ENCODE measurements around the gene ATP10A.

ATP10A gene

DNA sequence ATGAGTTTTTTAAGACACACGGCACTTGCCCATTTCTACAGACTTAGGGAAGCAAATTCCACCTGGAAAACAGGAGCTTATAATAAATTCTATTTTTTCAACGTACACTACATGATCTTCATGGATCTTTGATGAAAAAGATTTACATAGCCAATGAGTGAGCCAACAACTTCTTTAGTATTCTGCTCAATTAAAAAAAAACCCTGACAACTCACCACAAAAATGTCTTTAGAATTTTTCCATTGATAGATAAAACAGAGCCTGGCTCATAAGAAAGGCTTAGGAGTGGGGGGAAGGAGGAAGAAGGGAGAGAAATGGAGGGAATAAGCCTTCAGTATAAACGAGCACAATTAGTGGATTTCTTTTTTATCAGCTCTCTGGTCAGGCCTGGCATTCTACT lies 126.7 kb downstream of the ATP10A start:
- no peak for DNase-seq

DNA sequence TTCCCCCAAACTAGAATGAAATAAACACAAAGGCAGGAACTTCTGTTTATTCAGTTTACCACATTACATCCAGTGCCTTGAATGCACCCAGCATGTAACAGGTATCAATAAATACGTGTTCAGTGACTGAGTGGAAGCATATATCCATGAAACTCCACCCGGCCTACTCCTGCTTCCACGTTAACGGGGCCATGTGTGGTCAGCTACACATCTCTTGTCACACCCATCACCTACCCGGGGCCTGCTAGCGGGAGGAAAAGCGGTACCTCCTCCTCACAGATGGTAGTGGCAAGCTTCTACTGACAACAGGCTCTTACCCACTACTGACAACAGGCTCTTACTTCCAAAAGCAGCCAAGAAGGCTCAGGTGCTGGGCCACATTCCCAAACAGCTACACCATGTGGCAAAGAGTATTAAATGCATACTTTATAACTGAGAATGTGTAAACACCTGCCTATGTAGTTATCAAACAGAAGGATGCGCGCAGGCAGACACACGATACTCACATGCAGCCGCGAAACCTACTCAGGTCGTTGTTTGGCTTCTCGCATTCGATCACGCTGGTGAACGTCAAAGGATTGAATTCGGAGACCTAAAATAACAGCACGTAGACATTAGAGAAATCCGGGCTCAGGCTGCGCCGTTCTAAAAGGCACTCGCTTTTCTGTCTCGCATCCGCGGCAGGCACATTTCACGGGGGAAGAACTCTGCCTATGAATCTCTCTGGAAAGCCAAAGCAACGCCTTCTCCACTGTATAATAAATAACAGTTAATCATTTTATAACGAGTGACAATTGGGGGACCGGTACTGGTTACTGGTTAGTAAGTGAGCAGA lies 127.4 kb downstream of the ATP10A start:
- DNase-seq, result no peak

DNA sequence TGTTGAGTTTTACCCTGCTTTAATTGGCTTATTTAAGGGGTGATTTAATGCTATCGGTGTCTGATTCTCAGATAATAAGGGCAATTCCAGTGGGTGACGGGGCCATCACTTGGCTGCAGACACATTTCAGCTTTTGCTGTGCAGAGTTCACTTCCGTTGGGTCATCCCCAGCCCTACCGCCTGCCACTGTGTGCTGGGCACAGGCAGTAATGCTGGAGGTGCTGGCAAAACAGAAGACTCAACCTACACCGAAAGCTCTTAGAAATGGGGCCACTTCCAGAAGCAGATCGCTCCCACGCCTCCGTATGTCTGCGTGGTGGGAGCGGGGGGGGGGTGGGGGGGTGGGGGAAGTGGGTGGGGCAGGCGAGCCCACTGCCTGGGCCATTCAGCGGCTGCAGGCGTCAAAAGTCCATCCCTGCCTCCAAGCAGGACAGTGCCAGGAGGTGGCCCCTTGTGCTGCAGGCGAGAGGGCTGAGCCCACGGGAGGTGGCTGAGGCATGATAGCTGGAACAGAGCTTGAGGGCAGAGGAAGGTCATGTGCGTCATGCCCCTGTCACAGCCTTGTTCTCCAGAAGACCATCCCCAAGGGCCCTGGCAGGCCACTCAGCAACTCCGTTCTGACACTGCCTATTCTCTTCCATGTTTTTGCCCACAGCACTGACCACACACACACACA lies 128.3 kb downstream of the ATP10A start:
- DNase-seq, result no peak

DNA sequence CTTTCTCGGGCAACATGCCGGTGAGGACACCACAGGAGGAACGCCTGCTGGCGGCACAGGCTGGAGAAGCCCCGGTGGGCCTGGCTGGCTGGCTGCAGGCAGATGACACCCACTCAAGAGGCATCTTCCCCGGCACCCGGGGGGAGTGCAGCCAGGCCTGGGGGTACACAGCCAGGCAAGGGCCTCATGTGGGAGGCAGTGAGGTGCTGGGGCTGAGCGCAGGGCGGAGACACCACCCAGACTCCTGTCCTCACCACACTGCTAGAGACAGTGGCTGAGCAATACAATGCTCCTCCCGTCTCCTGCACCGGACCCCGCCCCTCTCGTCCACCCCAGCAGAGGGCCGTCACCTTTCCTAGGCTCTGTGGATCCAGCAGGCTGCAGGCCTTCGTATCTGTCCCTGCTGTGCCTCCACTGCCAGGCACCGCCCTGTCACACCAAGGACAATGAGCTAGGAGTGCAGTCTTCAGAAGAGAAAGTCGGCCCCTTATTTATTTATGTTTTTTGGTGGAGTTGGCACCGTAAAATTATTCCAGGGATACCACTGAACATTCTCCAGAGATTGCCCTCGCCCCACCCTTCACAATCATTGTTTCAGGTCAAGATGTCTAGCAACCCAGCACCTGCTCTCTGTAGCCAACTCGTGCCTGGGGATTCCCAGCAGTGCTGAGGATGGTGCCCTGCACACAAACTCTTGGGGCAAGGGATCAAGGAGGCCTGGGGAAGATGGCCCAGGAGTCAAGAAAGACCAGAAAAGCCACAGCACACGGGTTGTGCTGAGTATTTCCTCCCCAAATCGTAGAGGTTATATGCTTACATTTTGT lies 129.1 kb downstream of the ATP10A start:
- no peak for DNase-seq

- no peak for DNase-seq
Measured at GRCh38 chr15:25733036-25733855, 129.9 kb downstream of the ATP10A start.

- no peak for DNase-seq
Measured at GRCh38 chr15:25732191-25732590, 130.9 kb downstream of the ATP10A start.

- DNase-seq, result no peak
Measured at GRCh38 chr15:25731411-25731810, 131.7 kb downstream of the ATP10A start.

- DNase-seq, result no peak
Measured at GRCh38 chr15:25730918-25731317, 132.2 kb downstream of the ATP10A start.

- DNase-seq, result no peak
Measured at GRCh38 chr15:25728816-25729215, 134.3 kb downstream of the ATP10A start.

GRCh38 chr15:25727867-25728600 lies 135.1 kb downstream of the ATP10A start:
- DNase-seq, result no peak

DNA sequence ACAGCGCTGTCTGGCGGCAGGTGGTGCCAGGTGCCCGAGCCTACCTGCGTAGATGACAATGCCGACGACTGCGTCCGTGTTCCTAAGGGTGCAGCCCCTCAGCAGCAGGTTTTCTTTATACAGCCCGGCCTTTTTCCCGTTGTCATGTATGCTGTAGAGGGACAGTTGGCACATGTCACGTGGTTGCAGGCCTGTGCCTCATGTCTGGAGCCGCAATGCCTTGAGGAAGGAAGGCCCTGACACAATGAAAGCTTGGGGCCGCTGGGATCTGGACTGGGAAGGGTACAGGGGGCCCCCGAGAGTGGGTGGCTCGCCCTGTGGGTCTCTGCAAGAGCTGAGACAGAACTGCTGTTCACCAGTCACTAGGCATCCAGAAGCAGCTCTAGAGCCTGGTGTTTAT lies 136.0 kb downstream of the ATP10A start:
- DNase-seq, result no peak

GRCh38 chr15:25725758-25726157 lies 137.4 kb downstream of the ATP10A start:
- no peak for DNase-seq

DNA sequence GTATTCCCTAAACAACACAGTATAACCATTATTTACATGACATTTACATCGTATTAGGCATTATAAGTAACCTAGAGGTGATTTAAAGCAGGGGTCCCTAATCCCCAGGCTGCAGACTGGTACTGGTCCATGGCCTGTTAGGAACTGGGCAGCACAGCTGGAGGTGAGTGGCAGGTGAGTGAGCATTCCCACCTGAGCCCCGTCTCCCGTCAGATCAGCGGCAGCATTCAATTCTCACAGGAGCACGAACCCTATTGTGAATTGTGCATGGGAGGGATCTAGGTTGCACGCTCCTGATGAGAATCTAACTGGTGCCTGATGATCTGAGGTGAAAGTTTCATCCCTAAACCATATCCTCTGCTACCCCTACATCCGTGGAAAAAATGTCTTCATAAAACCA lies 138.2 kb downstream of the ATP10A start:
- DNase-seq, result no peak

DNA sequence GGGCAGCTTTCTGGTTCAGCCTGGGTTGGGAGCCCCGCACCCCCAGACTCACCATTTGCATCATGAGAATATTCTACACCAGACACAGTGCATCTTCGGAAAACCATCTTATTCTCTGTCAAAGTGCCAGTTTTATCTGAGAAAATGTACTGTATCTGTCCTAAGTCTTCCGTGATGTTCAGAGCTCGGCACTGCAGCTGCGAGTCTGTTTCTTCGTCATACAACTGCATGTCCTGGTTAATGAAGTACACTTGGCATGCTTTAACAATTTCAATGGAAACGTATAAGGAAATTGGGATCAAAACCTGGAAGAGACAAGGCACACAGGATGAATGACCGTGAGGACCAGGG lies 141.5 kb downstream of the ATP10A start:
- DNase-seq, result no peak

- DNase-seq, result no peak
Measured at GRCh38 chr15:25719101-25719985, 143.8 kb downstream of the ATP10A start.

GRCh38 chr15:25718597-25718996 lies 144.5 kb downstream of the ATP10A start:
- no peak for DNase-seq

DNA sequence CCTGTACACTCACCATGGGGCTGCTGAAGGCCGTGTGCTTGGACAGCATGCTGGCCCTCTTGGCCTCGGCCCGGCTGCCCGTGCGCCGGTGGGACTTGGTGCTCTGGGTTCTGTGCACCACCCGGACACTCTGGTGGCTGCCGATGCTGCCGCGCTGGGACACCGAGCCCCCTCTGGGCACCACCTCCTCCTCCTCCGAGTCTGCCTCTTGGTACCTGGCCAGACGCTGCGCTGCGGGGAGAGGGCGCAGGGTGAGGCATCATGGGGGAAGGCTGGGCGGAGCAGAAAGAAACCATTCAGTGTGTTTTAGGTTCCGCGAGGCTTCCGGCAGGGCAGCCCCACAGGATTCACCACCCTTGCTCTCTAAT lies 145.0 kb downstream of the ATP10A start:
- no peak for DNase-seq

DNA sequence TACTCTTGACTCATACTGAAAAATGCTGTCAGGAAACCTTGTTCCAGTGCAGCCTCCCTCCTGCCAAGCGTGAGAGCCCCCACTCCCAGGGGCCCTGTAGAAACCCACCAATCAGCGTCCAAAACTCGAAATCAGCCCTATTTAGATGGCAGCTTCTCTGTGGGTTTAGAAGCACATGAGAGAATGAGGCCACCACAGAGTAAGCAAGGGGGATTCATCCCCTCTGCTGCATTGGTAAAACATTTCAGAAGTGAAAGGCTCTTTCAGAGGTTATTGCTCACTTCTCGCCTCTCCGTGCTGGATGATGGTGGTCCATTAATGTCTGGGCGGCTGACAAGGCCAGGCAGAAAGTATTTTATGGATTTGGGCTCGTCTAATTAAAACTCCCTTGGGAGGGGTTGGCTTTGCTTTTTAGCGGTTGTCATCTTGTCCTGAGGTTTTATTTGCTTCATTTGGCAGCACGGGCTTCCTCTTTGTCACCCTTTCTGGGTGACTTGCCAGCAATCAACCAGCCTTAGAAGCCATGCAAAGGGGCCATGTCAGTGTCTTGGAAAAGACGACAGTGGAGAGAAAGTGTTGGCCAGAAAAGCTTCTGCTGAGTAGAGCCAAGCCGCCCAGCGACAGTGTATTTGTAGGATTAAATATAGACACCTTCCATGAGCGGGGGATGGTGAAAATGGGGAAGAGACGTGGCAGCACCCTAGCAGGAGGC lies 145.5 kb downstream of the ATP10A start:
- no peak for DNase-seq

DNA sequence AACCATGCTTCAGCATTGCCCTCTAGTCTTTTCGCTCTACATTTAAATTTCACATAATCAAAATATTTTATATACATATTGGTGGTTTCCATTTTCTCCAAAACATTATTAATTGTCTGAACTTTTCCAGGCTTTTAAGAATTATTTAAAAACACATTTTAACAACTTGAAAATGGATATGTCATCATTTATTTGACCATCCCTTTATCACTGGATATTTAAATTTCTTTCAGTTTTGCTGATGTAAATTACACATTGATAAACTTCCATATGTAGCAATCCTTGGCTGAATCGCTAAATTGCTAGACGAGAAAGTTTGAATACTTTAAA lies 146.0 kb downstream of the ATP10A start:
- no peak for DNase-seq

DNA sequence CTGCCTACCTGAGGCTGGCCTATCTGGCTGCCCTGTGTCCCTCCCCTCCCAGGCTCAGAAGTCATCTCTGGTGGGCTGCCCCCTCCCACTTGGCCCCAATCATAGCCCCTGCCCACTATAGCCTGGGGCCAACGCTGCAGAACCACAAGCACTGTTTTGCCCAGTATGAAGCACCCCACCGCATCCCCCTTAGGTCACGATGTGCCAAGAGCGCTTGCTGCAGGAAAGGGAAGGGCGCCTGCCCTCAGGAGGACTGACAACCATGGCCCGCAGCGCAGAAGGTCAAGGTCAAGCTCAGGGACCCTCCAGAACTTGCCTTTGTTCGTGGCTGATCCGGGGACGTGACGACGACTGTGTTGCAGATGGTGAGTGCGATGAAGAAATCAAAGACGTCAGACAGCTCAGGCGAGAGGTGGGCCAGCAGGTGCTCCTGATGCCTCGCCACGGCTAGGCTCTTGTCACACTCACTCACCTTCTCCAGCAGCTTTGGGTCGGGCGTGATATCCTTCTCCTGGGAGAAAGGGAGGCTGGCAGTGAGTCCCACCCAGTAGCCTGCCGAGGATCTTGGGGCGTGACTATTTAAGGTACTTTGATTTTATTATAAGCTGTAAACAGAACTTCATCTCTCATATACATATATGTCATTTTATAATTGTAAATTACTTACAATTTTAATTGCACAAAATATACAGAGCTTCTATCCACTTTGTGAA lies 146.6 kb downstream of the ATP10A start:
- no peak for DNase-seq
